ENCODE measurements around the gene KLHDC10. TPM values are rescaled to one million over a fixed set of nuclear protein-coding genes. Genes with fewer than 3 reads are reported as not detected.

The KLHDC10 gene
- total RNA-seq, 4 donors from 2014 or later: 19.1 to 23.6 (median 19.9) TPM

DNA sequence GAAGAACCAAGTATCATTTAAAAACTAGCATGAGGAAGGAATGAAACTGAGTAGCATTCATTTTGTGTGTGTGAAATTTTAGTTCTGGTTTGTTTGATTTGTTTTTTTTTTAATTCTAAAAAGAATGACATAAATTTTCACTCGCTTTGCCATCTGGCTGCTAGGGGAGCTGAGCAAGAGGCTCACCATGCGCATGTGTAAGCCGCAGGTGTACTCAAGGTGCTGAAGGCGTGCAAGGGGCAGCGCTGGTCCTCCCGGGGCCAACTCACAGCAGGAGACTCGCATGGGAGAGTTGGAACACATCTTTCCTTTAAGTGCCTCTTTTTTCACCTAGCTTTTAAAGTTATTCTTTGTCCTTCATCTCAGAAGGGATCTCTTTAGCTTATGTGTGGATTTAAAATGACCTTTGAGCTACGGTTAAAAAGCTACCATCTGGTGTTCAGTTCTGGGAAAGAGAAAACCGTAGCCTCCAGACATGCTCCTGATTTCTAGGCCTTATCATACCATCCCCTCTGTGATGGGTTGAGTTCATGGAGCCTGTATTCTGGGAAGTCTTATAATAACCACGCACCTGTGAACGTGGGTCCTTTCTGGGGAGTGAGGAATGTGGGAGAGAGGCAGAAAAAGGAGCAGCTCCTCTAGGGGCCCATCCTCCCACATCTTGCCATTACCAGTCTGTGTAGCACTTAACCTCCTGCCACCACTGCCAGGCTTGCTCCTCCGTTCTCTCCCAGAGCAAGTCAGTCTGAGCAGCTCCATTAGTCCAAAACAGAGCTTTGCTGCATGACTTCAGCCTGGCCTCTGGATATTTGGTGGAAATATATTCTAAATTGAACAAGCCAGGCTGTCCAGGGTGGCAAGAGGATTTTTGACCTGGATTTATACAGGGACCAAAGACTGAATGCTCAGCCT, 61.9 kb downstream of the KLHDC10 start:
- TF ChIP-seq POLR2AphosphoS5 (IDR thresholded peaks at IDR 0.05) (no peak), POLR2A (IDR thresholded peaks at IDR 0.05; ENCODE audit: low read depth) (no peak), EP300 (IDR thresholded peaks at IDR 0.05) (no peak)
- TF ChIP-seq, protein P1, sequence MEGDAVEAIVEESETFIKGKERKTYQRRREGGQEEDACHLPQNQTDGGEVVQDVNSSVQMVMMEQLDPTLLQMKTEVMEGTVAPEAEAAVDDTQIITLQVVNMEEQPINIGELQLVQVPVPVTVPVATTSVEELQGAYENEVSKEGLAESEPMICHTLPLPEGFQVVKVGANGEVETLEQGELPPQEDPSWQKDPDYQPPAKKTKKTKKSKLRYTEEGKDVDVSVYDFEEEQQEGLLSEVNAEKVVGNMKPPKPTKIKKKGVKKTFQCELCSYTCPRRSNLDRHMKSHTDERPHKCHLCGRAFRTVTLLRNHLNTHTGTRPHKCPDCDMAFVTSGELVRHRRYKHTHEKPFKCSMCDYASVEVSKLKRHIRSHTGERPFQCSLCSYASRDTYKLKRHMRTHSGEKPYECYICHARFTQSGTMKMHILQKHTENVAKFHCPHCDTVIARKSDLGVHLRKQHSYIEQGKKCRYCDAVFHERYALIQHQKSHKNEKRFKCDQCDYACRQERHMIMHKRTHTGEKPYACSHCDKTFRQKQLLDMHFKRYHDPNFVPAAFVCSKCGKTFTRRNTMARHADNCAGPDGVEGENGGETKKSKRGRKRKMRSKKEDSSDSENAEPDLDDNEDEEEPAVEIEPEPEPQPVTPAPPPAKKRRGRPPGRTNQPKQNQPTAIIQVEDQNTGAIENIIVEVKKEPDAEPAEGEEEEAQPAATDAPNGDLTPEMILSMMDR (IDR thresholded peaks at IDR 0.05): no peak
- Histone ChIP-seq H3K4me1 (peaks cover 0 to 13% (median 13%) of the 10 kb centered on the region in 4 donors), H3K4me3 (no peak overlapping the region), H3K27ac (replicated peaks in 1 of 4) (no peak overlapping the region), H3K27me3 (no peaks in the 10 kb centered on the region), H3K9me3 (no peaks in the 10 kb centered on the region), H3K36me3 (peaks cover 12 to 75% (median 66%) of the 10 kb centered on the region in 4 donors)
- intact Hi-C loops (cut with DNase I): no loop called here
- WGBS: 96% methylated on average over 12 of the region's 12 CpGs
- DNase-seq (ENCODE audit: extremely low spot score): no peak

DNA sequence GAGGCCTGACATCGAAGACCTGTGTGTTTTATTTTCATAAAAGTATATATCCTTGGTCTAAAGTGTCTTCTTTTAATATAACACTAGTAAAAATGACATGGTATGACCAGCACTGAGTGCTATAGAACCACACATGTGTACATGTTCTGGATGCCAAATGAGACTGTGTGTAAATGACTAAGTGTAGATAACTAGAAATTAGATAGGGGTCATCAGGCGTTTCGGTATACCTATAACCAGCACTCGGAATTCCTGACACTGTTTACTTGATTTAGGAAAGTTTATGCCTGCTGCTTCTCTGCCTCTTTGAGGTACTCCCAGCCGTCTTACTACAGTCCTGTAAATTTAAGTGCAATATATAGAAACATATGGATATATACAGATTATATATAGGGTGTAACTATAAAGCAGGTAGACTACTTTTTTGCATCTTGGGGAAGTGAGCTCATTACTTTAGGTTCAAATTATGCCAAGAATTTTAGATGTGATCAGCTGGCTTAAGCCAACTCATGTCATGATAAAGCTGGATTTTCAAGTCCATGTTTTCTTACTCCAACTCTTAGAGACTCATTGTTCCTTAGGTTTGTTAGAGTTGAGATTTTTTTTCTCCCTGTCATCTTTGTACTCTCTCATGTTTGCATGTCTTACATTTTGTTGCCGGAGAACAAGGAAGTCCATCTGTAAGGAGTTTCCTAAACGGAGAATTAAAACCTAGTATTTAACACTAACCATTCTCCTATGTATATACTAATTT, 62.9 kb downstream of the KLHDC10 start:
- 86% methylated on average over 7 of the region's 7 CpGs for WGBS
- intact Hi-C loops (cut with DNase I): no loop called here
- Histone ChIP-seq H3K4me1 (peaks cover 0 to 3% (median 3%) of the 10 kb centered on the region in 4 donors), H3K27ac (replicated peaks in 1 of 4) (no peak overlapping the region), H3K27me3 (no peaks in the 10 kb centered on the region), H3K4me3 (no peak overlapping the region), H3K9me3 (no peaks in the 10 kb centered on the region), H3K36me3 (peaks cover 12 to 83% (median 73%) of the 10 kb centered on the region in 4 donors)
- TF ChIP-seq POLR2AphosphoS5 (IDR thresholded peaks at IDR 0.05) (no peak), POLR2A (IDR thresholded peaks at IDR 0.05; ENCODE audit: low read depth) (no peak), EP300 (IDR thresholded peaks at IDR 0.05) (no peak)
- TF ChIP-seq, protein P1 (IDR thresholded peaks at IDR 0.05): no peak
- DNase-seq (ENCODE audit: extremely low spot score): no peak

DNA sequence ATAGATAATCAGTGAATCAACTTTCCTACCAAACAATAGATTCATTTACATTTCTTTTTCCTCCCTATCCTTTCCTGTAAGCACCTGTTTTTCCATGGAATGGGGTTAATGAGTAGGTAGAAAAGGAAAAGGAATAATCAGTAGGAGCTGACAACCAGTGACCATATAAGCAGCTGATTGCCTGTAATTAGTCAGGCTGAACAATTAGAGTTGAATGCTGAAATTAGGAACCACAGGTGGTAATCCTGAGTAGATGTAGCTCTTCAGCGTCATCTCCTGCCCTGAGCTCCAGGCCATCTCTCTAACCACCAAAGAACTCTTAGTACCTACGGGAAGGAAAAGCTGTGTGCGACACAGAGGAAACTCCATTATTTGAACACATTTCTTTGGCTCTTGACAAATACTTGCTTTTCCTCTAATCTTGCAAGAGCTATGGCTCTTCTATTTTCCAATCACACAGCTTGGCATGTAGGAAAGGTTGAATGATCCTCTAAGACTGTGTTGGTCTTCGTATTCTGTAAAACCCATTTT, 63.8 kb downstream of the KLHDC10 start:
- intact Hi-C loops (cut with DNase I): no loop called here
- H3K4me3 ChIP-seq: no peak overlapping the region
- no peak overlapping the region for H3K27ac ChIP-seq (replicated peaks in 1 of 4)
- peaks cover 12 to 80% (median 68%) of the 10 kb centered on the region in 4 donors for H3K36me3 ChIP-seq
- H3K9me3 ChIP-seq: no peaks in the 10 kb centered on the region
- WGBS: 95% methylated on average over 4 of the region's 4 CpGs
- no peaks in the 10 kb centered on the region for H3K27me3 ChIP-seq
- no peak for DNase-seq (ENCODE audit: extremely low spot score)
- TF ChIP-seq EP300 (IDR thresholded peaks at IDR 0.05) (no peak), POLR2A (IDR thresholded peaks at IDR 0.05; ENCODE audit: low read depth) (no peak), POLR2AphosphoS5 (IDR thresholded peaks at IDR 0.05) (no peak)
- TF ChIP-seq, protein P1 (IDR thresholded peaks at IDR 0.05): no peak
- no peaks in the 10 kb centered on the region for H3K4me1 ChIP-seq

DNA sequence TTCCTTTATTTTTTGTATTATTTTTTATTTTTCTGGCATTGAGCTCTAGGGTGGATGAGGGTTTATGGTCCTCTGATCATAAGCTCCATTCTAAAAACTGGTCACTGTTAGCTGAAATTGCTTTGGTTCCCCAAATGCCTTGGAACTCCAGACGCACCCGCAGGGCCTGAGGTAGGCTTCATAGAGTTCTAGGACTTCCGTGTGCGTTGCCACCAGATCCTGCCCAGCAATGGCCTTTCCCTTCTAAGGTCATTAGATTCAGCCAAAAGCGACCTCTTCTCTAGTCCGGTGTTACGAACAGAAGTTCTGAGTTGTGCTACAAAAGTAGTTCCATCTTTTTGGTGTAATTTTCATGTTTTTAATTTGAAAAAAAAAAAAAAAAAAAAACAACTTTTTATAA, 64.4 kb downstream of the KLHDC10 start:
- H3K4me1 ChIP-seq: no peaks in the 10 kb centered on the region
- H3K27me3 ChIP-seq: no peaks in the 10 kb centered on the region
- intact Hi-C loops (cut with DNase I): no loop called here
- DNase-seq (ENCODE audit: extremely low spot score): no peak
- H3K9me3 ChIP-seq: no peaks in the 10 kb centered on the region
- H3K4me3 ChIP-seq: no peak overlapping the region
- H3K27ac ChIP-seq (replicated peaks in 1 of 4): no peak overlapping the region
- H3K36me3 ChIP-seq: peaks cover 12 to 80% (median 68%) of the 10 kb centered on the region in 4 donors
- 97% methylated on average over 7 of the region's 7 CpGs for WGBS
- no peak for TF ChIP-seq POLR2A (IDR thresholded peaks at IDR 0.05; ENCODE audit: low read depth)
- TF ChIP-seq POLR2AphosphoS5 (IDR thresholded peaks at IDR 0.05): no peak
- TF ChIP-seq EP300 (IDR thresholded peaks at IDR 0.05): no peak
- TF ChIP-seq, protein P1 (IDR thresholded peaks at IDR 0.05): no peak
